ENCODE data around the gene DAGLA. TPM values are rescaled to one million over a fixed set of nuclear protein-coding genes. Genes with fewer than 3 reads are reported as not detected.

The DAGLA gene
- total and polyA plus RNA-seq, 10 donors, result 0.27 to 5.0 (median 3.3) TPM

DNA sequence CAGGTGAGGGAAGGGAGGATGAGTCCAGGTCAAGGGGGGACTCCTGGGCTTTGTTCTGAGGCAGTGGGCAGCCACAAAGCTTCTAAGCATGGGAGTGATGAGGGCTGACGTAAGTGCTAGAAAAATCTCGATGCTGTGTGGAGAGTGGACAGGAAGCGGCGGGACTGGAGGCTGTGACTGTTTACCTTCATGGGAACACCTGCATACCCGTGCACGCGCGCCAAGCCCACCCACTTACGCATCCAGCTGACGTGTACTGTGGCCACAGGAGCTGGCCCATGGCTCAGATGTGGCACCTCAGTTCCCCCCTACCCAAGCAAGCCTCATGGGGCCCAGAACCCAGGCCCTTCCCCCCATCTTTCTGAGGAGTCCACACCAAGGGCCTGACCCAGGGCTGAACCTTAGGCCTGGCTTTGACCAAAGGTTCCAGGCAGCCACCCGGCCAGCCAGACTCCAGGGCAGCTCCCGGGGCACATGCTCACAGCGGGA, 86.2 kb downstream of the DAGLA start:
- no peak for DNase-seq
- TF ChIP-seq POLR2AphosphoS5 (IDR thresholded peaks at IDR 0.05) (no peak), POLR2A (IDR thresholded peaks at IDR 0.05) (no peak)
- TF ChIP-seq, protein P1, sequence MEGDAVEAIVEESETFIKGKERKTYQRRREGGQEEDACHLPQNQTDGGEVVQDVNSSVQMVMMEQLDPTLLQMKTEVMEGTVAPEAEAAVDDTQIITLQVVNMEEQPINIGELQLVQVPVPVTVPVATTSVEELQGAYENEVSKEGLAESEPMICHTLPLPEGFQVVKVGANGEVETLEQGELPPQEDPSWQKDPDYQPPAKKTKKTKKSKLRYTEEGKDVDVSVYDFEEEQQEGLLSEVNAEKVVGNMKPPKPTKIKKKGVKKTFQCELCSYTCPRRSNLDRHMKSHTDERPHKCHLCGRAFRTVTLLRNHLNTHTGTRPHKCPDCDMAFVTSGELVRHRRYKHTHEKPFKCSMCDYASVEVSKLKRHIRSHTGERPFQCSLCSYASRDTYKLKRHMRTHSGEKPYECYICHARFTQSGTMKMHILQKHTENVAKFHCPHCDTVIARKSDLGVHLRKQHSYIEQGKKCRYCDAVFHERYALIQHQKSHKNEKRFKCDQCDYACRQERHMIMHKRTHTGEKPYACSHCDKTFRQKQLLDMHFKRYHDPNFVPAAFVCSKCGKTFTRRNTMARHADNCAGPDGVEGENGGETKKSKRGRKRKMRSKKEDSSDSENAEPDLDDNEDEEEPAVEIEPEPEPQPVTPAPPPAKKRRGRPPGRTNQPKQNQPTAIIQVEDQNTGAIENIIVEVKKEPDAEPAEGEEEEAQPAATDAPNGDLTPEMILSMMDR (IDR thresholded peaks at IDR 0.05 in 8 of 11, conservative IDR thresholded peaks at IDR 0.05 in 3 of 11), result no peak
- 73 to 85% (median 80%) methylated on average over 10 to 13 of the region's 13 CpGs for WGBS, 5 donors
- Histone ChIP-seq H3K4me3 (no peak overlapping the region), H3K9me3 (no peaks in the 10 kb centered on the region), H3K27me3 (replicated peaks in 1 of 7) (peaks cover 0 to 32% (median 0%) of the 10 kb centered on the region in 7 donors), H3K36me3 (no peaks in the 10 kb centered on the region), H3K27ac (no peak overlapping the region), H3K4me1 (no peaks in the 10 kb centered on the region)
- intact Hi-C loops (cut with DNase I; ENCODE audit: low total_unique reads), result no loop called here

DNA sequence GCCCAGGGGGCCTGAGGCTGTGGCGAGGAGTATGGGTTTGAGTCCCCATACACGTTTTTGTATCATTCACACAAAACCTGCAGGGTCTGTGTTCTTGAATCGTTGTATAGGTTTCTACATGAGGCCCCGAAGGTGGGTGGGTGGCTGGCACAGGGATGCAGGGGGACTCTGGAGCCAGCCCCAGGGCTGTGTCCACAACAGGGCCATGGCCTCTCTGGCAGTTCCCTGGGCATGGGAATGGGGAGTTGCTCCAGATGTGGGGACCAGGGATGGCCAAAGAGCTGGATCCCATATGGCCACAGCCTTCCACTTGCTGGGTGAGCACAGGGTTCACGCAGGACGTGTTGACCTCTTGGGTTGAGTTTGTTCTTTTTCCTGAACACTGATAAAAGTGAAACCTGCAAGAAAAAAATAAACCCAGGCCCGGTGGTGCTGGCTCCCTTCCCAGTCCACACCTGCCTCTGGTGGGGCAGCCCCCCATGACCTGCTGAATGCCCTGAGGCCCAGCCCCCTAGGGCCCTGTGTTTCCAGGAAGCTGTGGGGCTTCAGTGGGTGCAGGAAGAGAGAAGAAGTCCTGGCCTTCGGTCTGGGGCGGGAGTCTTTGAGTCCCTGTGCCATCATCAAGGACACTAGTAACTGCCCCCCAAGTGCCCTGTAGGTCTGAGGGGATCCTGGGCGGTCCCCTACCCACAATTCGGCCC, 88.3 kb downstream of the DAGLA start:
- Histone ChIP-seq H3K4me1 (peaks cover 0 to 13% (median 5%) of the 10 kb centered on the region in 6 donors), H3K9me3 (no peaks in the 10 kb centered on the region), H3K27me3 (replicated peaks in 1 of 7) (peaks cover 0 to 11% (median 0%) of the 10 kb centered on the region in 7 donors), H3K4me3 (no peak overlapping the region), H3K27ac (no peak overlapping the region), H3K36me3 (no peaks in the 10 kb centered on the region)
- intact Hi-C loops (cut with DNase I; ENCODE audit: low total_unique reads), result no loop called here
- no peak for TF ChIP-seq POLR2AphosphoS5 (IDR thresholded peaks at IDR 0.05)
- no peak for TF ChIP-seq POLR2A (IDR thresholded peaks at IDR 0.05)
- TF ChIP-seq, protein P1 (IDR thresholded peaks at IDR 0.05 in 8 of 11, conservative IDR thresholded peaks at IDR 0.05 in 3 of 11), result no peak
- WGBS, 5 donors, result 61 to 78% (median 73%) methylated on average over 9 to 11 of the region's 11 CpGs
- no peak for DNase-seq

DNA sequence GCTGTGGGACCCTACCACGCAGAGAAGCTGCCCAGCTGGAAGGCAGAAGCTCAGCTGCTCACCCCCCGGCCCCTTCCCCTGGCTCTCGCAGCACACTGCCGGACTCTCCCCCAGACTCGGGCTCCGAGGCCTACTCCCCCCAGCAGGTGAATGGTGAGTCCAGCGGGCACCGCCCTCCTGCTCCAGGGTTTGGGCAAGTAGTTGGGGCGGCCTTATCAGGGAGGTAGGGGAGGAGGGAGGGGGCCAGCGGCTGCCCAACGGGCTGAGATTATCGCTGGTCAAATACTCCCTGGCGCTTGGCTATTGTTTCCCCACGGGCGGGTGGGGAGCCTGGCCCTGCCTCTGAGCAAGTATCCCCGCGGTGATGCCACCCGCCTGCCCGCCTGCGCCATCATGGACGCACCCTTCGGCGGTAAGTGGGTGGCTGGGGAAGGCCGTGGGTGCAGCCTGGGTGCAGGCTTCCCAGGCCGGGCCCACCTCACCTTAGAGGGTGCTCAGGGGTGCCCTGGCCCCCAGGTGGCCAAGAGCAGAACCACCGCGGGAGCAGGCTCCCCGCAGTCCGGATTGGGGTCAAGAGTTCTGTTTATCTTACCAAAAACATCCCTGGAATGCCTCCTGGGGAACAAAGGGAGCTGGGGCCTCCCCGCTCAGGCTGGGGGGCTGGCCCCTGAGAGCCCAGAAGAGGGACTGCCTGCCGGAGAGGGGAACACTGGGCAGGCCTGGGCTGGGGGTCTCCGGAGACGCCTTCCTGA, 89.2 kb downstream of the DAGLA start:
- Histone ChIP-seq H3K4me3 (no peak overlapping the region), H3K36me3 (no peaks in the 10 kb centered on the region), H3K4me1 (peaks cover 0 to 13% (median 5%) of the 10 kb centered on the region in 6 donors), H3K27ac (no peak overlapping the region), H3K9me3 (no peaks in the 10 kb centered on the region), H3K27me3 (replicated peaks in 1 of 7) (peaks cover 0 to 6% (median 0%) of the 10 kb centered on the region in 7 donors)
- 85 to 98% (median 87%) methylated on average over 21 to 33 of the region's 33 CpGs for WGBS, 5 donors
- intact Hi-C loops (cut with DNase I; ENCODE audit: low total_unique reads), result no loop called here
- TF ChIP-seq POLR2A (IDR thresholded peaks at IDR 0.05), result no peak
- TF ChIP-seq, protein P1 (IDR thresholded peaks at IDR 0.05 in 8 of 11, conservative IDR thresholded peaks at IDR 0.05 in 3 of 11), result no peak
- TF ChIP-seq POLR2AphosphoS5 (IDR thresholded peaks at IDR 0.05), result no peak
- DNase-seq, result no peak
